Measurements from ENCODE around the gene STK32C. TPM values are rescaled to one million over a fixed set of nuclear protein-coding genes. Genes with fewer than 3 reads are reported as not detected.
A peak's percentile ranks its signal among the peaks of the same experiment; 100 is the strongest.

Gene STK32C
- total RNA-seq, 6 experiments from 2014 or later, result 1.6 to 3.5 (median 2.1) TPM

DNA sequence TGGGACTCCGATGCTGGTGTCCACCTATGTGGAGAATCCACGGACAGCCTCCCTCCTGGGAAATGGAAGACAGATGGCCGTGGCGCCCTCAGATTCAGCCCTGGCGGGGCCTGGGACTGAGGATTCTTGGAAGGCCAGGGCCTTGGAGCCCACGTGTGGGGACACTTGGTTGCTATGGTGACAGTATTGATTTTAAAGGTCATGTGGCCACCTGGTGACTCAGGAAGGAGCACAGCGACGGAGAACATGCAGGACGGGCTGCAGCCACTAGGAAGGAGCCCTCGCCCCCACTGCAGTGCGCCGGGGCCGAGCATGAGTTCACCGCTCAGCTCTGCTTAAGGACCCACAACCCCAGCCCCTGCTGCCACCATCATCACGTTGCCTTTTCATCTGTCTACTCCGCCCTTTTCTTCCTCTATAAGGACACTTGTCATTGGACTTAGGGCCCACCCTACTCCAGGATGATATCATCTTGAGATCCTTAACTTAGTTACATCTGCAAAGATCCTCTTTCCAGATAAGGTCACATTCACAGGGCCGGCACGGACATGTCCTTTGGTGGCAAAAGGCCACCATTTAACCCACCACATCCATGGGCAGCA, 3.7 kb upstream of the STK32C start:
- no peak for ATAC-seq
- peak in 1 of 3 donors; percentile 29 for DNase-seq

DNA sequence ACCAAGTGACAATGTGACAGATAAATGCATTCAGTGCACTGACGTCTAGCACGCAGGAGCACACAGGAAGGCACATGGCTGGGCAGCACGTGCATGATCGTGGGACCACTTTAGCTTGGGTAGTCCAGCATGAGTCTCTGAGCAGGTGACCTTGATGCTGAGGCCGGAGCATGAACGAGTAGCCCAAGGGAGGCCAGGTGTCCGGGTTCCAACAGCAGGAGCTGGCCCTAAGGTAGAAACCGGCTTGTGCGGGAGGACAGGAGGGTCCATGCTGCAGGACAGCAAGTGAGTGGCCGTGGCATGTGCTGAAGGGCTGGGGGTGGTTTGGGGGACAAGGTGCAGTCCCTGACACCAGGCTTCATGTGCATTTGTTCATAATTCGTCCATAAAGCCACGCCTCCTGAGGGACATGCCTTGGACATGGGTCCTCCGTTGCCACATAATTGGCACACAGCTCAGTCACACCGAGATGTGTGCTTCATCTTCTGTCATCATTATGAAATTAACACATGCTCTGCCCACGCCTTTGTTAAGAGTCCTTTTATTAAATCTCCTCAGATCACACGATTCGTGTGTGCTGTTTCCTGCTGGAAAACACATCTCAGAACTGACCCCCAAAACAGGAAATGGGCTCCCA, 3.1 kb upstream of the STK32C start:
- Histone ChIP-seq H3K27ac (no peak overlapping the region), H3K36me3 (no peaks in the 10 kb centered on the region), H3K4me3 (no peak overlapping the region), H3K9me3 (no peaks in the 10 kb centered on the region), H3K27me3 (no peaks in the 10 kb centered on the region), H3K4me1 (peaks cover 0 to 16% (median 0%) of the 10 kb centered on the region in 4 donors)
- 63% methylated on average over 4 of the region's 17 CpGs for WGBS (ENCODE audit: insufficient coverage, low coverage, low lambda C conversion rate, missing lambda C conversion rate)
- TF ChIP-seq, protein P1, sequence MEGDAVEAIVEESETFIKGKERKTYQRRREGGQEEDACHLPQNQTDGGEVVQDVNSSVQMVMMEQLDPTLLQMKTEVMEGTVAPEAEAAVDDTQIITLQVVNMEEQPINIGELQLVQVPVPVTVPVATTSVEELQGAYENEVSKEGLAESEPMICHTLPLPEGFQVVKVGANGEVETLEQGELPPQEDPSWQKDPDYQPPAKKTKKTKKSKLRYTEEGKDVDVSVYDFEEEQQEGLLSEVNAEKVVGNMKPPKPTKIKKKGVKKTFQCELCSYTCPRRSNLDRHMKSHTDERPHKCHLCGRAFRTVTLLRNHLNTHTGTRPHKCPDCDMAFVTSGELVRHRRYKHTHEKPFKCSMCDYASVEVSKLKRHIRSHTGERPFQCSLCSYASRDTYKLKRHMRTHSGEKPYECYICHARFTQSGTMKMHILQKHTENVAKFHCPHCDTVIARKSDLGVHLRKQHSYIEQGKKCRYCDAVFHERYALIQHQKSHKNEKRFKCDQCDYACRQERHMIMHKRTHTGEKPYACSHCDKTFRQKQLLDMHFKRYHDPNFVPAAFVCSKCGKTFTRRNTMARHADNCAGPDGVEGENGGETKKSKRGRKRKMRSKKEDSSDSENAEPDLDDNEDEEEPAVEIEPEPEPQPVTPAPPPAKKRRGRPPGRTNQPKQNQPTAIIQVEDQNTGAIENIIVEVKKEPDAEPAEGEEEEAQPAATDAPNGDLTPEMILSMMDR (IDR thresholded peaks at IDR 0.05), result no peak
- no peak for ATAC-seq
- DNase-seq, result peak in 1 of 3 donors; percentile 39
- intact Hi-C loops (cut with DNase I), result no loop called here

More for the DNA sequence above, 3.7 kb upstream of the STK32C start:
- H3K36me3 ChIP-seq, result no peaks in the 10 kb centered on the region
- no peaks in the 10 kb centered on the region for H3K9me3 ChIP-seq
- peaks cover 0 to 16% (median 0%) of the 10 kb centered on the region in 4 donors for H3K4me1 ChIP-seq
- no peak overlapping the region for H3K27ac ChIP-seq
- intact Hi-C loops (cut with DNase I), result no loop called here
- H3K4me3 ChIP-seq, result no peak overlapping the region
- TF ChIP-seq POLR2A (IDR thresholded peaks at IDR 0.05), result no peak
- TF ChIP-seq, protein P1 (IDR thresholded peaks at IDR 0.05), result no peak
- H3K27me3 ChIP-seq, result no peaks in the 10 kb centered on the region
- WGBS (ENCODE audit: insufficient coverage, low coverage, low lambda C conversion rate, missing lambda C conversion rate), result 64% methylated on average over 9 of the region's 18 CpGs

DNA sequence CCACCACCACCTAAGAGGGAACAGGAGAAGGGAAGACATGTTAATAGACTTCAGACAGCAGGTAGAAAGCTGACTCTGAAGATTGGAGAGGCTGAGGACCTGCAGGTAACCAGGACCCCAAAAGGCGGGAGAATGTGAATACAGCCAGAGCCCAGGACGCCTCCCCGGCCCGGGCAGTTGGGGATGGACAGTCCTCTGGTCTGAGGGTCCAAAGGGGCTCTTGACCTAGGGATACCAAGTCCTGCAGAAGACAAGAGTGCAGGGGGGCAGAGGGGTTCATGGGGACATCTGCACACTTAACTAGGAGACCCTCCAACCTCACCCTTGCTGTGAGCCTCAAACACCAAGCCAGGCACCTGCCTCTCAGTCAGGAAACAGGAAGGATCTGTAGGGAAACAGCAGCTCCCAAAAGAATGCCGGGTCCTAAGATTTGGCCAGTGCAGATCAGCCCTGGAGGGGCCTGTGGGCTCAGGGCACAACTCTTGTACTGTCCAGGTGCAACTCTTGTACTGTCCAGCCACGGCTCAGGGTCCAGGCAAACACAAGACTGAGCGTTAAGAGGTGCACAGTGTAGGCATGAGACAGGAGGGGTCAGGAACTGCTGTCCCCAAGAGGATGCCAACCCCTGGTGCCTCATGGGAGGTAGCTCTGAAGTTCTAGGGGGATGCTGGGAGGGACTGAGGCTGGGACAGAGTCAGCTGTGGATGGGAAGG, 2.3 kb upstream of the STK32C start:
- DNase-seq, result peak in 1 of 3 donors; percentile 39
- H3K4me1 ChIP-seq, result peaks cover 0 to 16% (median 0%) of the 10 kb centered on the region in 4 donors
- H3K9me3 ChIP-seq, result no peaks in the 10 kb centered on the region
- no peak for TF ChIP-seq POLR2A (IDR thresholded peaks at IDR 0.05)
- TF ChIP-seq, protein P1 (IDR thresholded peaks at IDR 0.05), result no peak
- WGBS (ENCODE audit: insufficient coverage, low coverage, low lambda C conversion rate, missing lambda C conversion rate), result 70% methylated on average over 3 of the region's 7 CpGs
- intact Hi-C loops (cut with DNase I), result no loop called here
- H3K27me3 ChIP-seq, result no peaks in the 10 kb centered on the region
- ATAC-seq, result no peak
- H3K4me3 ChIP-seq, result no peak overlapping the region
- H3K36me3 ChIP-seq, result no peaks in the 10 kb centered on the region
- H3K27ac ChIP-seq, result no peak overlapping the region

DNA sequence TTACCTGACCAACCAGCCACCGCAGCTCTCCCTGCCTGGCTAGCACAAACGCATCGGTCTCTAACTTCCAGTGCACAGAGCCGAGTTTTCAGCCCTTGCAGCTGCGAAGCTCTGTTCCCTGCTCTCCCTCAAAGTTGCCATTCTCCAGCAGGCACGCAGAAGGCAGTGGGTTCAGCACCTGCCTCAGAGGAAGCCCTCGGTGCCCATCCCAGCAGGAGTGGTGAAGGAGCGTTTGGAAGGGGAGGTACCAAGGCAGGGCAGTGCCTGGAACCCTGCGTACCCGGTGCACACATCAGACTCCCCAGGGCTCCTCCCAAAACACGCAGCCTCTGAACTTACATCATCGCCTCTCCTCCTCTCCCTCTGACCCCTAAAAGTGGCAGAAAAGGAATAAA, 1.7 kb upstream of the STK32C start:
- no peak for TF ChIP-seq POLR2A (IDR thresholded peaks at IDR 0.05)
- TF ChIP-seq, protein P1 (IDR thresholded peaks at IDR 0.05), result no peak
- 74% methylated on average over 9 of the region's 12 CpGs for WGBS (ENCODE audit: insufficient coverage, low coverage, low lambda C conversion rate, missing lambda C conversion rate)
- Histone ChIP-seq H3K4me1 (peaks cover 0 to 16% (median 0%) of the 10 kb centered on the region in 4 donors), H3K27me3 (no peaks in the 10 kb centered on the region), H3K27ac (no peak overlapping the region), H3K36me3 (no peaks in the 10 kb centered on the region), H3K9me3 (no peaks in the 10 kb centered on the region), H3K4me3 (no peak overlapping the region)
- no peak for ATAC-seq
- peak in 1 of 3 donors; percentile 35 for DNase-seq
- intact Hi-C loops (cut with DNase I), result no loop called here

Data from right lobe of liver (tissue), 6 donors.